GM23338 (cell line): ENCODE results near the gene GCAT.

ENCODE experiments used
- CTCF ChIP-seq, 2 experiments: fragments of 200-600 bp in 1 of 2; sonication (generic) in 1 of 2; conservative IDR thresholded peaks; 2 replicates each; pipeline versions ENCODE4 v1.5.1 to v1.6.1; 2016 to 2017; ENCODE audit warnings: antibody characterized with exemption in 2 of 2, low read depth in 2 of 2, mild to moderate bottlenecking in 2 of 2, moderate library complexity in 1 of 2
- EZH2 ChIP-seq: fragments of 200-600 bp; sonication (generic); IDR thresholded peaks from one replicate; pipeline ENCODE4 v1.8.0; 2017; ENCODE audit warnings: antibody characterized with exemption, mild to moderate bottlenecking, low read depth; ENCODE audit not compliant: unreplicated experiment

- TF ChIP-seq EZH2 (no peak), CTCF (conservative IDR thresholded peaks at IDR 0.05; ENCODE audit: low read depth in 2 of 2) (no peak)
Measured at GRCh38 chr22:37790234-37790633, 17.5 kb upstream of the GCAT start.
